ENCODE results near the gene DUSP7. TPM values are rescaled to one million over a fixed set of nuclear protein-coding genes. Genes with fewer than 3 reads are reported as not detected.

Gene DUSP7
- total RNA-seq, 1 experiment from 2014 or later, result 18.8 TPM

GRCh38 chr3:52053307-52054304 is 2.8 kb downstream of the DUSP7 start:
- peaks cover 30% of the 10 kb centered on the region for H3K4me1 Mint-ChIP-seq
- peak overlapping the region; percentile 47 for H3K4me3 Mint-ChIP-seq
- H3K36me3 Mint-ChIP-seq, result peaks cover 23% of the 10 kb centered on the region
- no peak for DNase-seq (ENCODE audit: low spot score)
- TF ChIP-seq, protein P1, sequence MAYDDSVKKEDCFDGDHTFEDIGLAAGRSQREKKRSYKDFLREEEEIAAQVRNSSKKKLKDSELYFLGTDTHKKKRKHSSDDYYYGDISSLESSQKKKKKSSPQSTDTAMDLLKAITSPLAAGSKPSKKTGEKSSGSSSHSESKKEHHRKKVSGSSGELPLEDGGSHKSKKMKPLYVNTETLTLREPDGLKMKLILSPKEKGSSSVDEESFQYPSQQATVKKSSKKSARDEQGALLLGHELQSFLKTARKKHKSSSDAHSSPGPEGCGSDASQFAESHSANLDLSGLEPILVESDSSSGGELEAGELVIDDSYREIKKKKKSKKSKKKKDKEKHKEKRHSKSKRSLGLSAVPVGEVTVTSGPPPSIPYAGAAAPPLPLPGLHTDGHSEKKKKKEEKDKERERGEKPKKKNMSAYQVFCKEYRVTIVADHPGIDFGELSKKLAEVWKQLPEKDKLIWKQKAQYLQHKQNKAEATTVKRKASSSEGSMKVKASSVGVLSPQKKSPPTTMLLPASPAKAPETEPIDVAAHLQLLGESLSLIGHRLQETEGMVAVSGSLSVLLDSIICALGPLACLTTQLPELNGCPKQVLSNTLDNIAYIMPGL (CRISPR knock-in tag; IDR thresholded peaks at IDR 0.05), result peak; percentile 33; the same call in 1 of the 2 replicates
- TF ChIP-seq ZNF317 (CRISPR knock-in tag; IDR thresholded peaks at IDR 0.05; ENCODE audit: borderline replicate concordance, low read depth), result no peak
- peak; percentile 19; the same call in 1 of the 2 replicates for TF ChIP-seq FOXP1 (CRISPR knock-in tag; IDR thresholded peaks at IDR 0.05; ENCODE audit: borderline replicate concordance)
- ATAC-seq, result no peak
- no peaks in the 10 kb centered on the region for H3K9me3 Mint-ChIP-seq
- POLR2A ChIA-PET, result interaction anchor here (1.0 to 1.2 kb wide), 4 partner anchors 51 to 101 kb away, joined by 3 to 4 read pairs (median 3); partner anchors contain the start of gene RPL29
- H3K27me3 Mint-ChIP-seq (ENCODE audit: low read depth), result peaks cover 8% of the 10 kb centered on the region
- CTCF ChIA-PET, result interaction anchor here (0.6 to 8.3 kb wide), 37 partner anchors 9 to 335 kb away, joined by 3 to 382 read pairs (median 7); partner anchors contain the start of genes ABHD14B, ACY1, GPR62 and PARP3
- peak overlapping the region; percentile 95 for H3K27ac Mint-ChIP-seq

GRCh38 chr3:52052831-52053306 is 3.5 kb downstream of the DUSP7 start:
- TF ChIP-seq ZBTB21 (CRISPR knock-in tag; IDR thresholded peaks at IDR 0.05; ENCODE audit: borderline replicate concordance) (no peak), ETV6 (CRISPR knock-in tag; IDR thresholded peaks at IDR 0.05) (peak; percentile 71; the same call in 1 of the 2 replicates), RELA (CRISPR knock-in tag; IDR thresholded peaks at IDR 0.05; ENCODE audit: borderline replicate concordance) (no peak), RORB (CRISPR knock-in tag; IDR thresholded peaks at IDR 0.05) (no peak), ZNF423 (CRISPR knock-in tag; IDR thresholded peaks at IDR 0.05) (0 out of 2 replicates have a peak, but pooled peaks have one; percentile 6)
- peaks cover 1% of the 10 kb centered on the region; the same call in 1 of the 2 replicates for H3K27me3 Mint-ChIP-seq (ENCODE audit: low read depth)
- POLR2A ChIA-PET, result interaction anchor here (1.1 to 1.4 kb wide), 4 partner anchors 49 to 102 kb away, joined by 3 to 4 read pairs (median 3); no protein-coding TSS in a partner anchor
- ATAC-seq (peak; percentile 34), DNase-seq (ENCODE audit: low spot score) (peak; percentile 77)
- H3K27ac Mint-ChIP-seq, result peak overlapping the region; percentile 95; the same call in 1 of the 2 replicates
- CTCF ChIA-PET, result interaction anchor here (0.6 to 8.3 kb wide), 36 partner anchors 9 to 336 kb away, joined by 3 to 382 read pairs (median 7); partner anchors contain the start of genes ABHD14B, GPR62, PARP3 and POC1A
- H3K4me1 Mint-ChIP-seq, result peaks cover 28% of the 10 kb centered on the region
- no peaks in the 10 kb centered on the region for H3K9me3 Mint-ChIP-seq
- no peak overlapping the region; the same call in 1 of the 2 replicates for H3K4me3 Mint-ChIP-seq
- H3K36me3 Mint-ChIP-seq, result peaks cover 23% of the 10 kb centered on the region

- no peak overlapping the region for H3K27ac Mint-ChIP-seq
- TF ChIP-seq ZNF425 (CRISPR knock-in tag; conservative IDR thresholded peaks at IDR 0.05), result no peak
- no peak for TF ChIP-seq STAT6 (CRISPR knock-in tag; conservative IDR thresholded peaks at IDR 0.05; ENCODE audit: low read depth)
- no peak for TF ChIP-seq ZBTB21 (CRISPR knock-in tag; IDR thresholded peaks at IDR 0.05; ENCODE audit: borderline replicate concordance)
- TF ChIP-seq, protein P2, sequence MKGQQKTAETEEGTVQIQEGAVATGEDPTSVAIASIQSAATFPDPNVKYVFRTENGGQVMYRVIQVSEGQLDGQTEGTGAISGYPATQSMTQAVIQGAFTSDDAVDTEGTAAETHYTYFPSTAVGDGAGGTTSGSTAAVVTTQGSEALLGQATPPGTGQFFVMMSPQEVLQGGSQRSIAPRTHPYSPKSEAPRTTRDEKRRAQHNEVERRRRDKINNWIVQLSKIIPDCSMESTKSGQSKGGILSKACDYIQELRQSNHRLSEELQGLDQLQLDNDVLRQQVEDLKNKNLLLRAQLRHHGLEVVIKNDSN (CRISPR knock-in tag; IDR thresholded peaks at IDR 0.05), result no peak
- TF ChIP-seq ZMAT4 (CRISPR knock-in tag; IDR thresholded peaks at IDR 0.05), result no peak
- TF ChIP-seq, protein P3, sequence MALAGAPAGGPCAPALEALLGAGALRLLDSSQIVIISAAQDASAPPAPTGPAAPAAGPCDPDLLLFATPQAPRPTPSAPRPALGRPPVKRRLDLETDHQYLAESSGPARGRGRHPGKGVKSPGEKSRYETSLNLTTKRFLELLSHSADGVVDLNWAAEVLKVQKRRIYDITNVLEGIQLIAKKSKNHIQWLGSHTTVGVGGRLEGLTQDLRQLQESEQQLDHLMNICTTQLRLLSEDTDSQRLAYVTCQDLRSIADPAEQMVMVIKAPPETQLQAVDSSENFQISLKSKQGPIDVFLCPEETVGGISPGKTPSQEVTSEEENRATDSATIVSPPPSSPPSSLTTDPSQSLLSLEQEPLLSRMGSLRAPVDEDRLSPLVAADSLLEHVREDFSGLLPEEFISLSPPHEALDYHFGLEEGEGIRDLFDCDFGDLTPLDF (CRISPR knock-in tag; IDR thresholded peaks at IDR 0.05), result no peak
- TF ChIP-seq, protein P4, sequence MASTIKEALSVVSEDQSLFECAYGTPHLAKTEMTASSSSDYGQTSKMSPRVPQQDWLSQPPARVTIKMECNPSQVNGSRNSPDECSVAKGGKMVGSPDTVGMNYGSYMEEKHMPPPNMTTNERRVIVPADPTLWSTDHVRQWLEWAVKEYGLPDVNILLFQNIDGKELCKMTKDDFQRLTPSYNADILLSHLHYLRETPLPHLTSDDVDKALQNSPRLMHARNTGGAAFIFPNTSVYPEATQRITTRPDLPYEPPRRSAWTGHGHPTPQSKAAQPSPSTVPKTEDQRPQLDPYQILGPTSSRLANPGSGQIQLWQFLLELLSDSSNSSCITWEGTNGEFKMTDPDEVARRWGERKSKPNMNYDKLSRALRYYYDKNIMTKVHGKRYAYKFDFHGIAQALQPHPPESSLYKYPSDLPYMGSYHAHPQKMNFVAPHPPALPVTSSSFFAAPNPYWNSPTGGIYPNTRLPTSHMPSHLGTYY (CRISPR knock-in tag; IDR thresholded peaks at IDR 0.05), result no peak
- TF ChIP-seq, protein P5, sequence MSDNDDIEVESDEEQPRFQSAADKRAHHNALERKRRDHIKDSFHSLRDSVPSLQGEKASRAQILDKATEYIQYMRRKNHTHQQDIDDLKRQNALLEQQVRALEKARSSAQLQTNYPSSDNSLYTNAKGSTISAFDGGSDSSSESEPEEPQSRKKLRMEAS (CRISPR knock-in tag; IDR thresholded peaks at IDR 0.05), result no peak
These were observed 4.9 kb downstream of the DUSP7 start for GRCh38 chr3:52051444-52051843.

More at GRCh38 chr3:52051444-52051843, 4.9 kb downstream of the DUSP7 start:
- Mint-ChIP-seq H3K36me3 (peaks cover 23% of the 10 kb centered on the region), H3K4me1 (peaks cover 26% of the 10 kb centered on the region), H3K27me3 (ENCODE audit: low read depth) (no peaks in the 10 kb centered on the region), H3K4me3 (no peak overlapping the region), H3K9me3 (no peaks in the 10 kb centered on the region)
- ChIA-PET CTCF (interaction anchor here (2.1 to 8.3 kb wide), 2 partner anchors 14 to 48 kb away, joined by 11 to 382 read pairs; no protein-coding TSS in a partner anchor), POLR2A (interaction anchor here (1.4 kb wide), 1 partner anchor 47 kb away, joined by 3 read pairs; no protein-coding TSS in a partner anchor)
- no peak for ATAC-seq
- DNase-seq (ENCODE audit: low spot score), result no peak

Data from WTC11 (cell line).